ENCODE measurements around the gene TMEM140.

DNA sequence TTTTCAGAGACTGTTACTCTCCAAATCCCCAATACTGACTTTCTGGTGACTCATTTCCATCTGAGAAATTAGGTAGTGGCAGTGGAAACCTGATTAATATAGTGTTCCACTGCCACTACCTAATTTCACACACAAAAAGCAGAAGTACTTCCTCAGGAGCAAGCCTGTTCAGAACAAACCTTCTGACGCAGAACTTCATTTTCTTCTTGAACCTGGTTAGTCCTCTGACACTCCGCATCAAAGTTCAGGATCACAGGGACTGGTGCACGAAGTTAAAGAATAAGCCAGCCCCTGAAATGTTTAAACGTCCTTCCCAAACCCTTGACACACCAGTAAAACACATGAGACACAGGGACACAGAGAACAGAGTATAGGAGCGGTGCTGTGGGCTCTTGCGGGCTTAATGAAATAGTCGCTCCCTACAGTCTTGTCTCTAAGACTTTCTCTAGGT is 59.1 kb downstream of the TMEM140 start:
- TF ChIP-seq, protein P1, sequence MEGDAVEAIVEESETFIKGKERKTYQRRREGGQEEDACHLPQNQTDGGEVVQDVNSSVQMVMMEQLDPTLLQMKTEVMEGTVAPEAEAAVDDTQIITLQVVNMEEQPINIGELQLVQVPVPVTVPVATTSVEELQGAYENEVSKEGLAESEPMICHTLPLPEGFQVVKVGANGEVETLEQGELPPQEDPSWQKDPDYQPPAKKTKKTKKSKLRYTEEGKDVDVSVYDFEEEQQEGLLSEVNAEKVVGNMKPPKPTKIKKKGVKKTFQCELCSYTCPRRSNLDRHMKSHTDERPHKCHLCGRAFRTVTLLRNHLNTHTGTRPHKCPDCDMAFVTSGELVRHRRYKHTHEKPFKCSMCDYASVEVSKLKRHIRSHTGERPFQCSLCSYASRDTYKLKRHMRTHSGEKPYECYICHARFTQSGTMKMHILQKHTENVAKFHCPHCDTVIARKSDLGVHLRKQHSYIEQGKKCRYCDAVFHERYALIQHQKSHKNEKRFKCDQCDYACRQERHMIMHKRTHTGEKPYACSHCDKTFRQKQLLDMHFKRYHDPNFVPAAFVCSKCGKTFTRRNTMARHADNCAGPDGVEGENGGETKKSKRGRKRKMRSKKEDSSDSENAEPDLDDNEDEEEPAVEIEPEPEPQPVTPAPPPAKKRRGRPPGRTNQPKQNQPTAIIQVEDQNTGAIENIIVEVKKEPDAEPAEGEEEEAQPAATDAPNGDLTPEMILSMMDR (IDR thresholded peaks at IDR 0.05) = no peak
- TF ChIP-seq ZFX (IDR thresholded peaks at IDR 0.05; ENCODE audit: borderline replicate concordance) = no peak
